Chondrocyte (in vitro differentiated cells): ENCODE data around the gene CALN1. TPM values are rescaled to one million over a fixed set of nuclear protein-coding genes. Genes with fewer than 3 reads are reported as not detected.

Experiments
- DNase-seq: peaks from one replicate; pipeline ENCODE4 v3.0.0; 2021; ENCODE audit warnings: mixed read lengths, low spot score
- H3K27ac Mint-ChIP-seq: one replicate; pipeline ENCODE4 v1.8.0; 2021; ENCODE audit warnings: mild to moderate bottlenecking, moderate library complexity, mixed read lengths; ENCODE audit not compliant: unreplicated experiment
- H3K27me3 Mint-ChIP-seq: 2 replicates; pipeline ENCODE4 v1.8.0; 2021; ENCODE audit warnings: low read depth, mixed read lengths
- H3K36me3 Mint-ChIP-seq: 2 replicates; pipeline ENCODE4 v1.8.0; 2021; ENCODE audit warnings: low read depth, mixed read lengths
- H3K4me1 Mint-ChIP-seq: 2 replicates; pipeline ENCODE4 v1.8.0; 2021; ENCODE audit warnings: low read depth, mild to moderate bottlenecking, mixed read lengths
- H3K4me3 Mint-ChIP-seq: one replicate; pipeline ENCODE4 v1.8.0; 2021; ENCODE audit warnings: mild to moderate bottlenecking, moderate library complexity, mixed read lengths; ENCODE audit not compliant: unreplicated experiment
- H3K9me3 Mint-ChIP-seq: 2 replicates; pipeline ENCODE4 v1.8.0; 2021; ENCODE audit warnings: low read depth, mixed read lengths
- total RNA-seq: library from RNA; stranded (reverse); gene quantifications from 3 replicates; pipeline ENCODE4 v1.2.1, GENCODE V29; 2021
- TF ChIP-seq, protein P1 (sequence below): fragments of 200-600 bp; sonication (generic); IDR thresholded peaks from 2 replicates; pipeline ENCODE4 v1.5.0; 2021; ENCODE audit warnings: antibody characterized with exemption, mild to moderate bottlenecking, moderate library complexity

CALN1 gene
- total RNA-seq, 1 donor from 2014 or later, result not detected

GRCh38 chr7:72222136-72222535, 190.0 kb downstream of the CALN1 start:
- DNase-seq, result no peak
- no peak overlapping the region for H3K4me3 Mint-ChIP-seq
- no peak overlapping the region for H3K27ac Mint-ChIP-seq
- TF ChIP-seq, protein P1, sequence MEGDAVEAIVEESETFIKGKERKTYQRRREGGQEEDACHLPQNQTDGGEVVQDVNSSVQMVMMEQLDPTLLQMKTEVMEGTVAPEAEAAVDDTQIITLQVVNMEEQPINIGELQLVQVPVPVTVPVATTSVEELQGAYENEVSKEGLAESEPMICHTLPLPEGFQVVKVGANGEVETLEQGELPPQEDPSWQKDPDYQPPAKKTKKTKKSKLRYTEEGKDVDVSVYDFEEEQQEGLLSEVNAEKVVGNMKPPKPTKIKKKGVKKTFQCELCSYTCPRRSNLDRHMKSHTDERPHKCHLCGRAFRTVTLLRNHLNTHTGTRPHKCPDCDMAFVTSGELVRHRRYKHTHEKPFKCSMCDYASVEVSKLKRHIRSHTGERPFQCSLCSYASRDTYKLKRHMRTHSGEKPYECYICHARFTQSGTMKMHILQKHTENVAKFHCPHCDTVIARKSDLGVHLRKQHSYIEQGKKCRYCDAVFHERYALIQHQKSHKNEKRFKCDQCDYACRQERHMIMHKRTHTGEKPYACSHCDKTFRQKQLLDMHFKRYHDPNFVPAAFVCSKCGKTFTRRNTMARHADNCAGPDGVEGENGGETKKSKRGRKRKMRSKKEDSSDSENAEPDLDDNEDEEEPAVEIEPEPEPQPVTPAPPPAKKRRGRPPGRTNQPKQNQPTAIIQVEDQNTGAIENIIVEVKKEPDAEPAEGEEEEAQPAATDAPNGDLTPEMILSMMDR, result no peak
- H3K9me3 Mint-ChIP-seq, result peaks cover 14% of the 10 kb centered on the region
- H3K27me3 Mint-ChIP-seq, result no peaks in the 10 kb centered on the region
- no peaks in the 10 kb centered on the region for H3K4me1 Mint-ChIP-seq
- H3K36me3 Mint-ChIP-seq, result no peaks in the 10 kb centered on the region

DNA sequence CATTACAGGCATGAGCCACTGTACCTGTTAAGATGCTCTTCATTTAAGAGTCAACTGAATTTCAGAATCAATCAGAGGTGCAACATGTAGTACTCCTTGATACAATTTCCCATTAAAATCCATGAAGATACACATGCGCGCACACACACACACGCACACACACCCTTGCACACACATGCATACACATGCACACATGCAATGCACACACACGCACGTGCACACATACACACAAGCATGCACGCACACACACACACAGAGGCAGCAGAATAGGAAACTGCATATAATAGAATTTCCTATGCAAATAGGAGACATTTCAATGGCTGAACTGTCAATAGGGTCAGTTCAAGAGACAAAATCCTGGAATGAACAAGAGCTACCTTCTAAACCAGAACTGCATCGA, 192.6 kb downstream of the CALN1 start:
- no peak overlapping the region for H3K4me3 Mint-ChIP-seq
- no peaks in the 10 kb centered on the region for H3K27me3 Mint-ChIP-seq
- H3K9me3 Mint-ChIP-seq, result peaks cover 12% of the 10 kb centered on the region
- TF ChIP-seq, protein P1, result no peak
- DNase-seq, result no peak
- H3K27ac Mint-ChIP-seq, result no peak overlapping the region
- H3K4me1 Mint-ChIP-seq, result no peaks in the 10 kb centered on the region
- H3K36me3 Mint-ChIP-seq, result no peaks in the 10 kb centered on the region

- Mint-ChIP-seq H3K27me3 (no peaks in the 10 kb centered on the region), H3K4me1 (no peaks in the 10 kb centered on the region), H3K36me3 (no peaks in the 10 kb centered on the region), H3K9me3 (peaks cover 6% of the 10 kb centered on the region), H3K4me3 (no peak overlapping the region), H3K27ac (no peak overlapping the region)
- no peak for DNase-seq
- TF ChIP-seq, protein P1, result no peak
Observed at GRCh38 chr7:72217151-72217550, 195.0 kb downstream of the CALN1 start.

- no peak overlapping the region for H3K27ac Mint-ChIP-seq
- peaks cover under 1% of the 10 kb centered on the region for H3K9me3 Mint-ChIP-seq
- H3K4me1 Mint-ChIP-seq, result no peaks in the 10 kb centered on the region
- TF ChIP-seq, protein P1, result no peak
- no peak for DNase-seq
- H3K36me3 Mint-ChIP-seq, result no peaks in the 10 kb centered on the region
- peaks cover 5% of the 10 kb centered on the region for H3K27me3 Mint-ChIP-seq
- H3K4me3 Mint-ChIP-seq, result no peak overlapping the region
Observed at GRCh38 chr7:72213769-72214168, 198.4 kb downstream of the CALN1 start.

- TF ChIP-seq, protein P1, result no peak
- peaks cover 7% of the 10 kb centered on the region for H3K27me3 Mint-ChIP-seq
- no peak overlapping the region for H3K4me3 Mint-ChIP-seq
Observed at GRCh38 chr7:72213081-72213480, 199.1 kb downstream of the CALN1 start.

More at GRCh38 chr7:72213081-72213480, 199.1 kb downstream of the CALN1 start:
- no peak for DNase-seq
- no peaks in the 10 kb centered on the region for H3K4me1 Mint-ChIP-seq
- no peaks in the 10 kb centered on the region for H3K36me3 Mint-ChIP-seq
- no peaks in the 10 kb centered on the region for H3K9me3 Mint-ChIP-seq
- no peak overlapping the region for H3K27ac Mint-ChIP-seq
